Measurements from ENCODE around the gene EIF3I.
"Not testable (repeated sequence)": the region's sequence is repeated elsewhere in the genome, so short reads cannot be mapped to it uniquely, and the experiment has no call there.

The EIF3I gene

GRCh38 chr1:32255072-32256071, 33.2 kb downstream of the EIF3I start:
- TF ChIP-seq ZNF274 (IDR thresholded peaks at IDR 0.05; ENCODE audit: low read depth, low read length), result no peak
- no peak overlapping the region for H3K4me3 ChIP-seq (ENCODE audit: low read length)

- H3K4me3 ChIP-seq (ENCODE audit: low read length), result no peak overlapping the region
- TF ChIP-seq ZNF274 (IDR thresholded peaks at IDR 0.05; ENCODE audit: low read depth, low read length), result no peak
These were observed 34.4 kb downstream of the EIF3I start for GRCh38 chr1:32256473-32257226.

DNA sequence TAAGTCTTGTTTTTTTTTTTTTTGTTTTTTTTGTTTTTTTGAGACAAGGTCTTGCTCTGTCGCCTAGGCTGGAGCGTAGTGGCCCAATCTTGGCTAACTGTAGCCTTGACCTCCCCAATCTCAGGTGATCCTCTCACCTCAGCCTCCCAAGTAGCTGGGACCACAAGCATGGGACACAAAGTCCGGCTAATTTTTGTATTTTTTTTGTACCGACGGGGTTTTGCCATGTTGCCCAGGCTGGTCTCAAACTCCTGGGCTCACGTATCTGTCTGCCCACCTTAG, 35.0 kb downstream of the EIF3I start:
- H3K4me3 ChIP-seq (ENCODE audit: low read length), result no peak overlapping the region
- TF ChIP-seq ZNF274 (IDR thresholded peaks at IDR 0.05; ENCODE audit: low read depth, low read length), result no peak

GRCh38 chr1:32263236-32263593, 41.0 kb downstream of the EIF3I start:
- H3K4me3 ChIP-seq (ENCODE audit: low read length), result not testable (repeated sequence)

- no peak for TF ChIP-seq ZNF274 (IDR thresholded peaks at IDR 0.05; ENCODE audit: low read depth, low read length)
- no peak overlapping the region for H3K4me3 ChIP-seq (ENCODE audit: low read length)
These were observed 41.5 kb downstream of the EIF3I start for GRCh38 chr1:32263744-32264143.

DNA sequence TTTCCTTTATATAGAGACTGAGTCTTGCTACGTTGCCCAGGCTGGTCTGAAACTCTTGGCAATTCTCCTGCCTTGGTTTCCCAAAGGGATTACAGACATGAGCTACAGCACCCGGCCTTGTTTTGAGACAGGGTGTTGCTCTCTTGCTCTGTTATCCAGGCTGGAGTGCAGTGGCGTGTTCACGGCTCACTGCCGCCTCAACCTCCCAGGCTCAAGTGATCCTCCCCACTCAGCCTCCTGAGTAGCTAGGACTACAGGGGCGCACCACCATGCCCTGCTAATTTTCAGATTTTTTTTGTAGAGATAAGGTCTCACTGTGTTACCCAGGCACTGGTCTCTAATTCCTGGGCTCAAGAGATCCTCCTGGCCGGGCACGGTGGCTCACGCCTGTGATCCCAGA, 43.6 kb downstream of the EIF3I start:
- no peak for TF ChIP-seq ZNF274 (IDR thresholded peaks at IDR 0.05; ENCODE audit: low read depth, low read length)
- no peak overlapping the region for H3K4me3 ChIP-seq (ENCODE audit: low read length)

GRCh38 chr1:32266921-32267591, 44.8 kb downstream of the EIF3I start:
- no peak for TF ChIP-seq ZNF274 (IDR thresholded peaks at IDR 0.05; ENCODE audit: low read depth, low read length)
- H3K4me3 ChIP-seq (ENCODE audit: low read length), result no peak overlapping the region

DNA sequence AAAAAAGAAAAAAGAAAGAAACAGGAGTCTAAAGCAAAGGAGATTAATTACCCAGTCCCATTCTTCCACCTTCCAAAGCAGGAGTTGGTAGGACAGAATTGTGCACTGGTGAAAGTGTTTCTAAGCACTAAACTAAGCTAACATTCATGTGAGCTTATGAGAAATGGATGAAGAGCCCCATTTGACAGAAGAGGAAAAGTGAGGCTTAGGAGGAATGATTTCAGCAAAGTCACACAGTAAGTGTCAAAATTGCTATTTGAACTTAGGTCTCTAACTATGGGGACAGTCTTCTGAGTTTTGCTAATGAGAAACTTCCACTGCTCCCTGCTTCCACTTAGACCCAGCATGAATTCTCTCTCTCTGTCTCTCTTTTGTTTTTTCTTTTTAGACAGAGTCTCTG, 47.5 kb downstream of the EIF3I start:
- no peak for TF ChIP-seq ZNF274 (IDR thresholded peaks at IDR 0.05; ENCODE audit: low read depth, low read length)
- no peak overlapping the region for H3K4me3 ChIP-seq (ENCODE audit: low read length)

GRCh38 chr1:32272557-32273390, 50.6 kb downstream of the EIF3I start:
- TF ChIP-seq ZNF274 (IDR thresholded peaks at IDR 0.05; ENCODE audit: low read depth, low read length), result no peak
- no peak overlapping the region for H3K4me3 ChIP-seq (ENCODE audit: low read length)

DNA sequence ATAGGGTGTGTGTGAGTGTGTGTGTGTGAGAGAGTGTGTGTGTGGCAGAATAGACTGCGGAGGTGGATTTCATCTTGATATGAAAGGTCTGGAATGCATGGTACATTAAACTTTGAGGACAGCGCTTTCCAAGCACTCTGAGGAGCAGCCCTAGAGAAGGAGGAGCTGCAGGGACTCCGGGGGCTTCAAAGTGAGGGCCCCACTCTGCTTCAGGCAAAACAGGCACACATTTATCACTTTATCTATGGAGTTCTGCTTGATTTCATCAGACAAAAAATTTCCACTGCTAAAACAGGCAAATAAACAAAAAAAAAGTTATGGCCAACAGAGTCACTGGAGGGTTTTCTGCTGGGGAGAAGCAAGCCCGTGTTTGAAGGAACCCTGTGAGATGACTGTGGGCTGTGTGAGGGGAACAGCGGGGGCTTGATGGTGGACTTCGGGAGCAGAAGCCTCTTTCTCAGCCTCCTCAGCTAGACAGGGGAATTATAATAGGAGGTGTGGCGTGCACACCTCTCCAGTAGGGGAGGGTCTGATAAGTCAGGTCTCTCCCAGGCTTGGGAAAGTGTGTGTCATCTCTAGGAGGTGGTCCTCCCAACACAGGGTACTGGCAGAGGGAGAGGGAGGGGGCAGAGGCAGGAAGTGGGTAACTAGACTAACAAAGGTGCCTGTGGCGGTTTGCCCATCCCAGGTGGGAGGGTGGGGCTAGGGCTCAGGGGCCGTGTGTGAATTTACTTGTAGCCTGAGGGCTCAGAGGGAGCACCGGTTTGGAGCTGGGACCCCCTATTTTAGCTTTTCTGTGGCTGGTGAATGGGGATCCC, 51.4 kb downstream of the EIF3I start:
- no peak for TF ChIP-seq ZNF274 (IDR thresholded peaks at IDR 0.05; ENCODE audit: low read depth, low read length)
- no peak overlapping the region for H3K4me3 ChIP-seq (ENCODE audit: low read length)

DNA sequence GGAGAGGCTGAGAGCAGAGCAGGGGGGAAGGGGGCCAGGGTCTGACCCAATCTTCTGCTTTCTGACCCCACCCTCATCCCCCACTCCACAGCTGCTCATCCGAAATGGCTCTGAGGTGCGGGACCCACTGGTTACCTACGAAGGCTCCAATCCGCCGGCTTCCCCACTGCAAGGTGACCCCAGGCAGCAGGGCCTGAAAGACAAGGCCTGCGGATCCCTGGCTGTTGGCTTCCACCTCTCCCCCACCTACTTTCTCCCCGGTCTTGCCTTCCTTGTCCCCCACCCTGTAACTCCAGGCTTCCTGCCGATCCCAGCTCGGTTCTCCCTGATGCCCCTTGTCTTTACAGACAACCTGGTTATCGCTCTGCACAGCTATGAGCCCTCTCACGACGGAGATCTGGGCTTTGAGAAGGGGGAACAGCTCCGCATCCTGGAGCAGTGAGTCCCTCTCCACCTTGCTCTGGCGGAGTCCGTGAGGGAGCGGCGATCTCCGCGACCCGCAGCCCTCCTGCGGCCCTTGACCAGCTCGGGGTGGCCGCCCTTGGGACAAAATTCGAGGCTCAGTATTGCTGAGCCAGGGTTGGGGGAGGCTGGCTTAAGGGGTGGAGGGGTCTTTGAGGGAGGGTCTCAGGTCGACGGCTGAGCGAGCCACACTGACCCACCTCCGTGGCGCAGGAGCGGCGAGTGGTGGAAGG, 52.6 kb downstream of the EIF3I start:
- no peak for TF ChIP-seq ZNF274 (IDR thresholded peaks at IDR 0.05; ENCODE audit: low read depth, low read length)
- no peak overlapping the region for H3K4me3 ChIP-seq (ENCODE audit: low read length)

GRCh38 chr1:32275424-32275823, 53.2 kb downstream of the EIF3I start:
- TF ChIP-seq ZNF274 (IDR thresholded peaks at IDR 0.05; ENCODE audit: low read depth, low read length), result no peak
- H3K4me3 ChIP-seq (ENCODE audit: low read length), result no peak overlapping the region

All from GM08714 (cell line).